Left lobe of liver (tissue), 2 donors: ENCODE results near the gene CABLES2. TPM values are rescaled to one million over a fixed set of nuclear protein-coding genes. Genes with fewer than 3 reads are reported as not detected.
A peak's percentile ranks its signal among the peaks of the same experiment; 100 is the strongest.

ENCODE experiments used
- ATAC-seq: fragments of 200-7000 bp; cut with Tn5 transposase; one replicate; pipeline ENCODE4 v1.9.1; 2020; ENCODE audit warnings: mild to moderate bottlenecking, moderate library complexity
- DNase-seq: peaks from one replicate; pipeline ENCODE4 v3.0.0-alpha.2; 2020; ENCODE audit warnings: low spot score
- total RNA-seq: library from RNA; stranded (reverse); gene quantifications from one replicate; pipeline ENCODE4 v1.2.1, GENCODE V29; 2021
- donor health status: DM: no; HTN: no; CAD: no; lungs with moderate emphysema.
- donor health status: DM: no; HTN: yes; CAD: no.

The CABLES2 gene
- total RNA-seq: 1.8 TPM

- peak; percentile 95 for DNase-seq
- ATAC-seq: peak; percentile 93
These were observed at the start of gene CABLES2 for GRCh38 chr20:62407221-62407992. CABLES2 (minus strand) TSS chr20:62407285; CDS start chr20:62407276, 9 bp downstream.

- no peak for DNase-seq
- no peak for ATAC-seq
These were observed 48.8 kb upstream of the CABLES2 start for GRCh38 chr20:62455929-62456328.

GRCh38 chr20:62454904-62455636 is 48.0 kb upstream of the CABLES2 start:
- ATAC-seq: no peak
- DNase-seq: no peak

- no peak for ATAC-seq
- DNase-seq: no peak
These were observed 46.2 kb upstream of the CABLES2 start for GRCh38 chr20:62453186-62453808.

- DNase-seq (no peak), ATAC-seq (no peak)
These were observed 45.5 kb upstream of the CABLES2 start for GRCh38 chr20:62452475-62453095.

GRCh38 chr20:62451970-62452369 is 44.9 kb upstream of the CABLES2 start:
- DNase-seq: no peak
- ATAC-seq: no peak

GRCh38 chr20:62451156-62451767 is 44.2 kb upstream of the CABLES2 start:
- ATAC-seq: no peak
- no peak for DNase-seq

GRCh38 chr20:62449951-62450691 is 43.0 kb upstream of the CABLES2 start:
- no peak for DNase-seq
- ATAC-seq: peak; percentile 54

- DNase-seq (no peak), ATAC-seq (no peak)
These were observed 41.7 kb upstream of the CABLES2 start for GRCh38 chr20:62448788-62449187.

GRCh38 chr20:62448038-62448437 is 41.0 kb upstream of the CABLES2 start:
- ATAC-seq (no peak), DNase-seq (no peak)

GRCh38 chr20:62446888-62447869 is 40.1 kb upstream of the CABLES2 start:
- ATAC-seq (no peak), DNase-seq (no peak)

GRCh38 chr20:62446481-62446880 is 39.4 kb upstream of the CABLES2 start:
- ATAC-seq (no peak), DNase-seq (no peak)

GRCh38 chr20:62445553-62446340 is 38.7 kb upstream of the CABLES2 start:
- no peak for DNase-seq
- no peak for ATAC-seq

GRCh38 chr20:62444286-62444685 is 37.2 kb upstream of the CABLES2 start:
- DNase-seq (no peak), ATAC-seq (no peak)

- ATAC-seq (no peak), DNase-seq (no peak)
These were observed 35.0 kb upstream of the CABLES2 start for GRCh38 chr20:62441987-62442539.

GRCh38 chr20:62439218-62439617 is 32.1 kb upstream of the CABLES2 start:
- DNase-seq: no peak
- no peak for ATAC-seq

GRCh38 chr20:62437927-62438326 is 30.8 kb upstream of the CABLES2 start:
- ATAC-seq: no peak

GRCh38 chr20:62437496-62437895 is 30.4 kb upstream of the CABLES2 start:
- DNase-seq (no peak), ATAC-seq (no peak)

More at GRCh38 chr20:62437927-62438326, 30.8 kb upstream of the CABLES2 start:
- no peak for DNase-seq
